ENCODE measurements around the gene GNG12.

DNA sequence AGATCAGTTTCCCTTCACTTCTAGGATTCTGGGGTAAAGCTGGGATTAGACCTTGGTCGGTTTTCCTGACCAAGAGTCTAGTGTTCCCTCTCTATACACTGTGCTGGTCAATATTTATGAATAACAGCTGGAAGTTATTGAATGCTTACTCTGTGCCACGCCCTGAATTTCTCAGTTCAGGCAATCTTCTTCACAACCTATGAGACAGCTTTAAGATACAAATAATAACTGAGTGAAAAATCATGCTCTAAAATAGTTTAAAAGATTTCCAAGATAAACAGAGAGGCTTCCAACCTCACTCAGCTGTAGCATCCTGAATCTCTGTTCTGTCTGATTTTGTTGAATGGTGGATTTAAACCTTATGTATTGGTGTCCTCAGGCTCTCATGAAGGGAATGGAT is 72.2 kb downstream of the GNG12 start:
- TF ChIP-seq, protein P1, sequence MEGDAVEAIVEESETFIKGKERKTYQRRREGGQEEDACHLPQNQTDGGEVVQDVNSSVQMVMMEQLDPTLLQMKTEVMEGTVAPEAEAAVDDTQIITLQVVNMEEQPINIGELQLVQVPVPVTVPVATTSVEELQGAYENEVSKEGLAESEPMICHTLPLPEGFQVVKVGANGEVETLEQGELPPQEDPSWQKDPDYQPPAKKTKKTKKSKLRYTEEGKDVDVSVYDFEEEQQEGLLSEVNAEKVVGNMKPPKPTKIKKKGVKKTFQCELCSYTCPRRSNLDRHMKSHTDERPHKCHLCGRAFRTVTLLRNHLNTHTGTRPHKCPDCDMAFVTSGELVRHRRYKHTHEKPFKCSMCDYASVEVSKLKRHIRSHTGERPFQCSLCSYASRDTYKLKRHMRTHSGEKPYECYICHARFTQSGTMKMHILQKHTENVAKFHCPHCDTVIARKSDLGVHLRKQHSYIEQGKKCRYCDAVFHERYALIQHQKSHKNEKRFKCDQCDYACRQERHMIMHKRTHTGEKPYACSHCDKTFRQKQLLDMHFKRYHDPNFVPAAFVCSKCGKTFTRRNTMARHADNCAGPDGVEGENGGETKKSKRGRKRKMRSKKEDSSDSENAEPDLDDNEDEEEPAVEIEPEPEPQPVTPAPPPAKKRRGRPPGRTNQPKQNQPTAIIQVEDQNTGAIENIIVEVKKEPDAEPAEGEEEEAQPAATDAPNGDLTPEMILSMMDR (IDR thresholded peaks at IDR 0.05), result no peak
- no peak for TF ChIP-seq POLR2A (IDR thresholded peaks at IDR 0.05)

All from heart left ventricle (tissue), 13 donors.